GM21825 (cell line): ENCODE results near the gene TMEM184B.
"Not testable (repeated sequence)": the region's sequence is repeated elsewhere in the genome, so short reads cannot be mapped to it uniquely, and the experiment has no call there.

ENCODE experiments used
- ATAC-seq: cut with Tn5 transposase; IDR thresholded peaks from one replicate; pipeline ENCODE4 v1.9.1; 2021; ENCODE audit warnings: mild to moderate bottlenecking, moderate library complexity; ENCODE audit not compliant: unreplicated experiment

The TMEM184B gene

GRCh38 chr22:38249803-38250642 is 22.8 kb downstream of the TMEM184B start:
- no peak for ATAC-seq

- ATAC-seq, result no peak
Observed at GRCh38 chr22:38249301-38249700, 23.5 kb downstream of the TMEM184B start.

GRCh38 chr22:38248280-38248679 is 24.5 kb downstream of the TMEM184B start:
- ATAC-seq, result no peak

- no peak for ATAC-seq
Observed at GRCh38 chr22:38247713-38248112, 25.1 kb downstream of the TMEM184B start.

- ATAC-seq, result no peak
Observed at GRCh38 chr22:38246692-38247091, 26.1 kb downstream of the TMEM184B start.

GRCh38 chr22:38246046-38246658 is 26.7 kb downstream of the TMEM184B start:
- no peak for ATAC-seq

GRCh38 chr22:38244106-38244505 is 28.7 kb downstream of the TMEM184B start:
- ATAC-seq, result no peak

- no peak for ATAC-seq
Observed at GRCh38 chr22:38243007-38243765, 29.6 kb downstream of the TMEM184B start.

- ATAC-seq, result no peak
Observed at GRCh38 chr22:38240734-38241252, 32.0 kb downstream of the TMEM184B start.

GRCh38 chr22:38239101-38239761 is 33.6 kb downstream of the TMEM184B start:
- no peak for ATAC-seq

GRCh38 chr22:38238519-38239071 is 34.2 kb downstream of the TMEM184B start:
- no peak for ATAC-seq

- no peak for ATAC-seq
Observed at GRCh38 chr22:38236786-38237185, 36.0 kb downstream of the TMEM184B start.

- ATAC-seq, result no peak
Observed at GRCh38 chr22:38235240-38235850, 37.5 kb downstream of the TMEM184B start.

- ATAC-seq, result not testable (repeated sequence)
Observed at GRCh38 chr22:38233856-38234255, 39.0 kb downstream of the TMEM184B start.

- ATAC-seq, result no peak
Observed at GRCh38 chr22:38233427-38233826, 39.4 kb downstream of the TMEM184B start.

GRCh38 chr22:38232196-38232595 is 40.6 kb downstream of the TMEM184B start:
- no peak for ATAC-seq

- ATAC-seq, result no peak
Observed at GRCh38 chr22:38230916-38231315, 41.9 kb downstream of the TMEM184B start.

- no peak for ATAC-seq
Observed at GRCh38 chr22:38230108-38230825, 42.5 kb downstream of the TMEM184B start.
